ENCODE data around the gene FYN. TPM values are rescaled to one million over a fixed set of nuclear protein-coding genes. Genes with fewer than 3 reads are reported as not detected.
"Not testable (repeated sequence)": the region's sequence is repeated elsewhere in the genome, so short reads cannot be mapped to it uniquely, and the experiment has no call there.

Gene FYN
- total RNA-seq, 2 donors from 2014 or later = 60.4 to 75.8 TPM

DNA sequence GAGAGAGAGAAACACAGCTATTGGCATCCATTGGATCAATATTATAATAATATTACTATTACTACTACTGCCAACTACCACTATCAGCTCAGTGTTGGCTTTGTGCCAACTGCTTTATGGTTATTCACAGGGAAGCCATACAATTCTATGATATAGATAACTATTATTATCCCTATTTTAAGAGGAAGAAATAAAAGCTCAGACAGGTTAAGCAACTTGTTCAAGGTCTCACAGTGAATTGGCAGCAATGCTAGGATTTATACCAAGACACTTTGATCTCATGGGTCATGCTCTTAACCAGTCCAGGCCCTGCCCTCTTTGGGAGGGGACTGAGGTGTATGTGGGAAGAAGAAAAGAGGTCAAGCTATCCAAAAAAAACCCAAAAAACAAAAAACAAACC lies 185.6 kb downstream of the FYN start:
- intact Hi-C loops (cut with DNase I) = no loop called here
- ATAC-seq = no peak
- DNase-seq = no peak

- intact Hi-C loops (cut with DNase I) = no loop called here
- no peak for DNase-seq
- no peak for ATAC-seq
Measured at GRCh38 chr6:111686932-111687266, 186.4 kb downstream of the FYN start.

GRCh38 chr6:111686249-111686931 lies 186.9 kb downstream of the FYN start:
- intact Hi-C loops (cut with DNase I) = no loop called here
- ATAC-seq (peak; percentile 20 to 31), DNase-seq (peak; percentile 44)

DNA sequence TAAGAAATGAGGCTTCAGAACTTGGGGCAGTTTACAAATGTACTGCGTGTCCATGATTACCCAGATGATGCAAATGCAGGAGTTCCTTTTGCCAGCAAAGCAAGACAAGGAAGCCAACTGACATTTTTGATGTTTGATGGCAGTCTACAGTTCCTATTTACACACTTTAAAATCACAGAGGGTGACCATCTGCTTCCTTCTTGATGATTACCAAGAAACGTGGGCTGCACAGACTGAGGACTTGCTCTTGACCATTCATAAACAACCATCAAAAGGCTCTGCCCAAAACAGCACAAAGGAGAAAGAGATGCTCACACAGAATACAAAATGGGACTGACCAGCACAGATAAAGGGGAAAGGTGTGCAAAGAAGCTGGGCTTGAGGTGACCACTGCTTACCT lies 187.7 kb downstream of the FYN start:
- DNase-seq (no peak), ATAC-seq (no peak)

DNA sequence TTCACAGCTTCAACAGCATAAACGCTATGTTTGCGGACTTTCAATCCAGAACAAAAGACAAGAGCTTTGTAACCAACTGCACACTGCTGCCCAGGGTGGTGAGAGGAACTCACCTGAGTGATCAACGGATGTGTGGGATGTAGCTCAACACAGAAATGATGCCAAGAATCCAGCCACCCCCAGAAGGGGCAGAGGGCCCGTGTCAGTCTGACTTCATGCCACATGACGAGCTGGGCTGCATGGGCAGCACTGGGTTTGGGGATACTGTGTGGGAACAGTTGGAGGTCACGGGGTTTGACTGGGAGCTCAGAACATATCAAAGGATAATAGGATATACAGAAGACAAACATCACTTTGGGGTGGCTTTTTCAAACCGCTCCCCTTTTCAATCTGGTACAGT lies 188.2 kb downstream of the FYN start:
- ATAC-seq = no peak
- intact Hi-C loops (cut with DNase I) = no loop called here
- no peak for DNase-seq

More for the DNA sequence above, 187.7 kb downstream of the FYN start:
- intact Hi-C loops (cut with DNase I) = no loop called here

GRCh38 chr6:111683749-111684267 lies 189.4 kb downstream of the FYN start:
- ATAC-seq (peak; percentile 50 to 62), DNase-seq (peak; percentile 59)
- intact Hi-C loops (cut with DNase I) = no loop called here

GRCh38 chr6:111683157-111683556 lies 190.1 kb downstream of the FYN start:
- ATAC-seq (peak in 1 of 2 donors; percentile 40), DNase-seq (peak; percentile 46)
- intact Hi-C loops (cut with DNase I) = no loop called here

- no peak for ATAC-seq
- intact Hi-C loops (cut with DNase I) = no loop called here
- no peak for DNase-seq
Measured at GRCh38 chr6:111681860-111682259, 191.4 kb downstream of the FYN start.

- DNase-seq; ATAC-seq; intact Hi-C loops (cut with DNase I): not testable (repeated sequence)
Measured at GRCh38 chr6:111680811-111681609, 192.2 kb downstream of the FYN start.

- intact Hi-C loops (cut with DNase I) = no loop called here
- DNase-seq = no peak
- peak; percentile 34 to 46 for ATAC-seq
Measured at GRCh38 chr6:111680015-111680712, 193.1 kb downstream of the FYN start.

DNA sequence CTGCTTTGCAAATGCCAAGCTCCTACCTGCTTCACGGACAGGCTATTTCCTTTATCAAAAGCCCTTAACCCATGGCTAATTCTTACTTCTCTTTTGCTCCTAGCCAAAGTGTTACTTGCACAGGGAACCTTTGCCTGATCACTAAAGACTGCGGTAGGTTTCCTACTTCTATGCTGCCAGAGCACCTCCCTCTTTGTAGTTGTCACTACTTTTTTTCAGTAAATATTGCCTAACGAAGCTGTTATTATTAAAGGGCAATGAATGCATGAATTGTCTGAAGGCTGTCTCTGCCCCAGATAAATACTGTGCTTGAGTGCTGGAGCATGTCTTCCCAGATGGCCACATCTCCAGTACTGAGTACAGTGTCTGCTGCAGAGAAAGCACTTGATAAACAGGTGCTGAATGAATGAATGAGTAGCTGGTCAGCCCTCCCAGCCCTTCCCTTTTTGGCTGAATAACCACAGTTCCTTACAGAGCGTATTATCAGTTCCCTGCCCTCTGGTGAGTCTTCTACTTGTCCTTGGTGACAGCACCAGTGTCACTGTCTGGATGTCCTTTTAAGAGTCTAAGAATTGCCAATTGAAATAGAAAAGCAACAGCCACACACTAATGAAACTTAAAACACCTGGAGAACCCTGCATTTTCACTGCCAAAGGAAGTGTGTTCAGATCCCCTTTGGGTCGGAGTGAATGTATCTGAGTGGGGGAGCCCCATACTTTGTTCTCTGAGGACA lies 194.0 kb downstream of the FYN start:
- intact Hi-C loops (cut with DNase I) = no loop called here
- ATAC-seq (peak in 1 of 2 donors; percentile 19), DNase-seq (no peak)

DNA sequence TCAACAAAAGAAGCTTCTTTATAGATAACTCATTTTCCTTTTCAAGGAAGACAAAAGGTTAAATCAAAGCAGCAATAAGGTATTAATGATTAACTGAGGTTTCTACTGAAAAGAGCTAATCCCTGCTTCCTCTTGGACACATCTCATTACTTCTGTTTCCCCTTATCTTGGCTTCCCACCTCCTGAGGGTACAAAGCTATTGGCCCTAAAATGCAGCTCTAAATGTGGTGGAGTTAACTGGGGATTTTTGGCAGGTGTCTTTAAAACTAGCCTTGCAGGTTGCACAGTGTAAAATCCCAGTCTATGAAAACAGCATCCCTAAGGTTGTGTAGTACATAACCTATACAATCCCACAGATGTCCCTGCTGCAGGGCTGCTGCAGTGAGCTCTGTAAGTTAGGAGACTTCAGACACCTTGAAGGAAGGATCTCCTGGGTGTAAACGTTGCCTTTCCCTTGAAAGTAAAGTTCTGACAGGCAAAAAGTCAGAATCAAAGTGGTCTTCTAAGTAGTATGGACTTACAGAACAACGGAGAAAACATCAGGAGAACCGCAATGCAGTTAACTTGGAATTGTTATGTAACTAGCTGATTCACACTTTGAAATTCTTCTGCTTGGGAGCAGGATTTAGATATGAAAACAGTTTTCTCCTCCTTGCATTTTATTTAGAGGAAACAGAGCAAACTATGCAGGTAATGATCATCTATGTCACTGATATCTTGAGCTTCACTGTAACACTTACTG lies 195.8 kb downstream of the FYN start:
- no peak for ATAC-seq
- no peak for DNase-seq
- intact Hi-C loops (cut with DNase I) = no loop called here

DNA sequence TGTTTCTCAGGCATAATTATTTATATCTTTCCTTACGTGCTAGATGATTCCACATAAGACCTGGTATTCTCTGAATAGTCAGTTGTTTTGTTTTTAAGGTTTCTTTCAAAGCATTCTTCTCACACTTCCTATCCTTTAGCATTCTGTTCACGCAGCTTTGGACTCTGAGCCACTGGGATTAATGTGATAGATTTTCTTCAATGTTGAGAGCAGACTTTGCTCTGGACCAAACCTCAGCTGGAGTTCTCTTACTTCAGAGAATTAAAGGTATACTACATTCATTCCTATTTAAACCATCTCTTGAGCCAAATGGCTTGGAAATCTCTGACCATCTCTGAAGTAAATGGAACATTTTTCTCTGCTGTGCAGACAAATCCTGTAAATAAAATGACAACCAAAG lies 196.9 kb downstream of the FYN start:
- no peak for DNase-seq
- intact Hi-C loops (cut with DNase I) = no loop called here
- ATAC-seq = no peak

- ATAC-seq (no peak), DNase-seq (no peak)
- intact Hi-C loops (cut with DNase I) = no loop called here
Measured at GRCh38 chr6:111674883-111675282, 198.4 kb downstream of the FYN start.

GRCh38 chr6:111674413-111674812 lies 198.8 kb downstream of the FYN start:
- ATAC-seq (no peak), DNase-seq (no peak)
- intact Hi-C loops (cut with DNase I) = no loop called here

GRCh38 chr6:111673937-111674336 lies 199.3 kb downstream of the FYN start:
- ATAC-seq (no peak), DNase-seq (no peak)
- intact Hi-C loops (cut with DNase I) = no loop called here

GRCh38 chr6:111673532-111673931 lies 199.7 kb downstream of the FYN start:
- DNase-seq (no peak), ATAC-seq (no peak)
- intact Hi-C loops (cut with DNase I) = no loop called here

- ATAC-seq (no peak), DNase-seq (no peak)
- intact Hi-C loops (cut with DNase I) = no loop called here
Measured at GRCh38 chr6:111672761-111673450, 200.3 kb downstream of the FYN start.
